Colonic mucosa (tissue), 4 donors: ENCODE measurements around the gene ABCA9. TPM values are rescaled to one million over a fixed set of nuclear protein-coding genes. Genes with fewer than 3 reads are reported as not detected.
"Not testable (repeated sequence)": the region's sequence is repeated elsewhere in the genome, so short reads cannot be mapped to it uniquely, and the experiment has no call there.

Source experiments
- DNase-seq: peaks from one replicate; pipeline ENCODE4 v3.0.0-alpha.2; 2020
- H3K27ac ChIP-seq: fragments of 200-600 bp; one replicate; pipeline ENCODE4 v1.8.0; 2021
- H3K27me3 ChIP-seq: fragments of 200-600 bp; one replicate; pipeline ENCODE4 v1.8.0; 2021
- H3K36me3 ChIP-seq: fragments of 200-600 bp; one replicate; pipeline ENCODE4 v1.8.0; 2021
- H3K4me1 ChIP-seq: fragments of 200-600 bp; one replicate; pipeline ENCODE4 v1.8.0; 2021; ENCODE audit warnings: mild to moderate bottlenecking
- H3K4me3 ChIP-seq: fragments of 200-600 bp; one replicate; pipeline ENCODE4 v1.8.0; 2021
- H3K9ac ChIP-seq, 2 donors: one replicate each; pipeline ENCODE4 v1.7.0; 2013; ENCODE audit warnings: control low read depth in 2 of 2, low read depth in 2 of 2, low read length in 2 of 2
- H3K9me3 ChIP-seq: fragments of 200-600 bp; one replicate; pipeline ENCODE4 v1.8.0; 2021
- CTCF ChIP-seq: fragments of 200-600 bp; IDR thresholded peaks from one replicate; pipeline ENCODE4 v1.8.0; 2022; ENCODE audit warnings: antibody characterized with exemption, mild to moderate bottlenecking
- intact Hi-C: fragments of 100-400 bp; cut with DNase I; formaldehyde crosslinking; loops from one replicate; pipeline ENCODE4 v1.14.1; 2022
- total RNA-seq, 2 donors: library from RNA; stranded (reverse); fragmentation: NEBNext Ultra II Directional in 1 of 2; extraction: Animal tissue kit (Norgen Biotek cat#: 25700) in 1 of 2; gene quantifications; one replicate each; pipeline ENCODE4 v1.2.1, GENCODE V29; 2021
- donor health status: healthy.
- donor health status: DM: no; HTN: no; CAD: no.
- donor health status: DM: no; HTN: no; CAD: no.

ABCA9 gene
- total RNA-seq, 2 donors from 2014 or later = 0.54 to 2.5 TPM

GRCh38 chr17:68963958-68964357 lies 96.8 kb downstream of the ABCA9 start:
- Histone ChIP-seq H3K9me3 (no peaks in the 10 kb centered on the region), H3K4me1 (no peaks in the 10 kb centered on the region), H3K27me3 (no peaks in the 10 kb centered on the region), H3K4me3 (no peak overlapping the region), H3K9ac (no peak overlapping the region), H3K36me3 (no peaks in the 10 kb centered on the region), H3K27ac (no peak overlapping the region)
- no peak for DNase-seq
- intact Hi-C loops = no loop called here
- TF ChIP-seq CTCF = no peak

GRCh38 chr17:68961214-68961882 lies 99.4 kb downstream of the ABCA9 start:
- Histone ChIP-seq H3K9me3 (no peaks in the 10 kb centered on the region), H3K4me1 (no peaks in the 10 kb centered on the region), H3K4me3 (no peak overlapping the region), H3K27ac (no peak overlapping the region), H3K36me3 (no peaks in the 10 kb centered on the region), H3K9ac (no peak overlapping the region), H3K27me3 (no peaks in the 10 kb centered on the region)
- no peak for TF ChIP-seq CTCF
- no peak for DNase-seq
- intact Hi-C loops = no loop called here

- intact Hi-C loops = not testable (repeated sequence)
Measured at GRCh38 chr17:68959117-68959516, 101.6 kb downstream of the ABCA9 start.

GRCh38 chr17:68957944-68958343 lies 102.8 kb downstream of the ABCA9 start:
- no peaks in the 10 kb centered on the region for H3K36me3 ChIP-seq
- no peak overlapping the region for H3K4me3 ChIP-seq
- TF ChIP-seq CTCF = no peak
- no peak overlapping the region for H3K27ac ChIP-seq
- no peaks in the 10 kb centered on the region for H3K27me3 ChIP-seq
- DNase-seq = no peak
- no peaks in the 10 kb centered on the region for H3K4me1 ChIP-seq
- H3K9me3 ChIP-seq = no peaks in the 10 kb centered on the region
- H3K9ac ChIP-seq = no peak overlapping the region
- intact Hi-C loops = no loop called here

More at GRCh38 chr17:68959117-68959516, 101.6 kb downstream of the ABCA9 start:
- not testable (repeated sequence) for H3K4me1 ChIP-seq, H3K4me3 ChIP-seq, H3K9ac ChIP-seq, H3K9me3 ChIP-seq, DNase-seq, H3K27ac ChIP-seq, H3K27me3 ChIP-seq, H3K36me3 ChIP-seq

- no peak for TF ChIP-seq CTCF
- H3K9ac ChIP-seq = no peak within 1 kb of the TSS
- no peak within 1 kb of the TSS for H3K4me3 ChIP-seq
- no peaks in the 10 kb centered on the region for H3K4me1 ChIP-seq
- no peaks in the 10 kb centered on the region for H3K36me3 ChIP-seq
- H3K9me3 ChIP-seq = no peaks in the 10 kb centered on the region
- H3K27me3 ChIP-seq = no peaks in the 10 kb centered on the region
- DNase-seq = no peak
- intact Hi-C loops = no loop called here
- no peak within 1 kb of the TSS for H3K27ac ChIP-seq
Measured at GRCh38 chr17:68955181-68955841, 105.4 kb downstream of the ABCA9 start, which contains the start of gene ABCA8. TSS of gene ABCA8 (minus strand) at chr17:68955392. CDS start at chr17:68942034, 13,358 bp downstream.
